ENCODE data around the gene IFFO2.

The IFFO2 gene

DNA sequence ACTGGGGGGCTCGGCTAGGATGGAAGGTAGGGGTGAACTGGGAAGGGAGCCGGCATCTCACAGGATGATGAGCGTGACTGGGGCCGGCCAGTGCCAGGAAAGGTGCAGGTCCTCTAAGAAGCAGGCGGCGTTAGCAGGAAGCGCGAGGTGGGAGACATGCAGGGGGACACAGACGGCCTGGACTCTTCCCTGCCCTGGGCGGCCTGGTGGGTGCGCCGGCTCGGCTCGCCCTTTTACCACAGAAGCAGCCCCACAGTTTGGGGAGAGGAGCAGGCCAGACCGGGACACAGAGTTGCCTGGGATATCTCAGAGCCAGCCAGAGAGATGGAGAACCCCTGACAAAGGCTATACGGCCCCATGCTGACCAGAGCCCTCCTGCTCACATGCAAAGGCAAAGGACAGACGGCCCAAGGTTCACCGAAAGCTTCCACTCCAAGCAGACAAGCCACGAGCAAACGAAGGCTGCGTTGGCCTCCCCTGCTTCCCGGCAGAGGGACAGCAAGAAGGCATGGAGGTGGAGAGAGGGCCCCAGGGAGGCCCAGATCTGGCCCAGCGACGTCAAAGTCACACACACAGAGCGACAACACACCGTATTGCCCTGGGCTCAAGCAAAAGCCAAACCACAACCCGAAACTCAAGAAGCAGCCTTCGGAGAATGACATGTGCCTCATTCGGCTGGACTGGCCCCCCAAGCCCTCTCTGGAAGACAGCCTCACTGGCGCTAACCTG, 39.2 kb downstream of the IFFO2 start:
- DNase-seq (no peak), ATAC-seq (no peak)
- Mint-ChIP-seq H3K27ac (no peak overlapping the region), H3K9me3 (no peaks in the 10 kb centered on the region), H3K4me1 (peaks cover 5% of the 10 kb centered on the region), H3K36me3 (ENCODE audit: low read depth) (peaks cover 8% of the 10 kb centered on the region), H3K4me3 (no peak overlapping the region), H3K27me3 (no peaks in the 10 kb centered on the region)

DNA sequence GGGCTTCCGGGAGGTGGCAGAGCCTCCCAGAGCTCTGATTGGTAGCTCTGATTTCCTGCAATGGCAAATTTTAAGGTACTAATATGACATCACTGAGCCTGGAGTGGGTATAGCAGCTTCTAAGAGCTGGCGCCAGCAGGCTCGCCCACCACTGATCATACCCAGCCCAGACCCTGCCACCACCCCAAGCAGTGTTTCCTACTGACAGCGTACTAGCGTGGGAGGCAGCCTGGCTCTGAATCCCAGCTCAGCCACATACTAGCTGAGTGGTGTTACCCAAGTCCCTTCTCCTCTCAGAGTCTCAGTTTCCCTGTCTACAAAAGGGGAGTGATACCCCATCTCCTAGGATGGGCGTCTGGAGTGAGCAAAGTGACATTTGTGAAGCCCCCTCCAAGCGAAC, 41.1 kb downstream of the IFFO2 start:
- H3K4me1 Mint-ChIP-seq = peaks cover 7% of the 10 kb centered on the region
- H3K27me3 Mint-ChIP-seq = no peaks in the 10 kb centered on the region
- DNase-seq = no peak
- H3K36me3 Mint-ChIP-seq (ENCODE audit: low read depth) = peaks cover 17% of the 10 kb centered on the region
- no peak for ATAC-seq
- H3K4me3 Mint-ChIP-seq = no peak overlapping the region
- H3K27ac Mint-ChIP-seq = no peak overlapping the region
- H3K9me3 Mint-ChIP-seq = no peaks in the 10 kb centered on the region

DNA sequence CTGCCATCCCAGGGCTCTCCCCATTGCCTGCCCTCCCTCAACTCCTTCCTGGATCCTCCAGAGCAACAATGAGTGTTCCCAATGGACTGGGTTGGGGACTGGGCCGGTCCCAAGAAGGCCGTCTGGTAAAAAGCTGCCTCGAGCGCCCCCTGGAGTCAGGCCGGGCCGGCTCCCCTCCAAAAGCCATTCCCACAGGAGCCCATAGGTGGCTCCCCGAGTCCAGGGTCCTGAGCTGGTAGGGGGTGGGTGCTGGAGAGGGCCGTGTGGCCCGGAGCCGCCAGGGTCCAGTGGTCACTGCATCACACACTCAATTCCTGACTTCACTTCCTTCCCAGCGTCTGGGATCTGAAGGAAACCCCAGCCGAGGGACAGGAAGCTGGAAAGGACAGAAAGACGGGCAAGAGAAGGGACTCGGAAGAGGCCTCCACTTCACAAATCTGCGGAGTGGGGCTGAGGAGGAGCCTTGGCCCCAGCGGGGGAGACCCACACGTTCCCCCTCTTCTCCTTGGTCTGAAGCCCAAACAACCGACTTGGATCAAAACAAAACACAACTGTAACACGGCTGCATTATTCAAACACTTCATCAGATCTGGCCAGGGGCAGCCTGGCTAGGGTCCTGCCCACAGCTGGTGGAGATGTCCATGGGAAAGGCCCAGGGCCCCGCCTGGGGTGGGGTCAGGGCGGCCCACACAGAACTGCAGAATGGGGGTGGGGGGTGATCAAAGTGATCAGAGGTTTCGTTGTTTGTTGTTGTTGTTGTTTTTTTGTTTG, 43.2 kb downstream of the IFFO2 start:
- Mint-ChIP-seq H3K36me3 (ENCODE audit: low read depth) (peaks cover 35% of the 10 kb centered on the region), H3K27me3 (no peaks in the 10 kb centered on the region), H3K9me3 (peaks cover 6% of the 10 kb centered on the region), H3K4me3 (no peak overlapping the region), H3K27ac (peak overlapping the region; percentile 52), H3K4me1 (peaks cover 26% of the 10 kb centered on the region)
- DNase-seq (peak; percentile 85), ATAC-seq (peak; percentile 67)

DNA sequence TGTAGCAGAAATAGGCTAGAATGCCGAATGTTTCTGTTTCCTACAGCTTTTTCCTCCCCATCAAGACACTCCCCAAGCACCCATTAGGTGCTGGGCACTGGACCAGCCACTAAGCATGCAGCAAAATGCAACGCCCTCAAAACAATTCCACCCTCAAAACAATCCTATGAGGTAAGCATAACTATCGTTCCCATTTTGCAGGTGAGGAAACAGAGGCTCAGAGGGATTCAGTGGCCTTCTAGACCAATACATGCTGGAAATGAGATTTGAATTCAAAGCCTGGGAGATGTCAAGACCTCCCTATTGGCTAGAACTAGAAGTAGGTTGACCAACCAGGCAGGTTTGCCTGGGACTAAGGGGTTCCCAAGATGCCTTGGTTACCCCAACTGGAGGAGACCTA, 43.9 kb downstream of the IFFO2 start:
- DNase-seq (no peak), ATAC-seq (no peak)
- Mint-ChIP-seq H3K27ac (no peak overlapping the region), H3K27me3 (no peaks in the 10 kb centered on the region), H3K9me3 (peaks cover 6% of the 10 kb centered on the region), H3K36me3 (ENCODE audit: low read depth) (peaks cover 37% of the 10 kb centered on the region), H3K4me1 (peaks cover 31% of the 10 kb centered on the region), H3K4me3 (no peak overlapping the region)

DNA sequence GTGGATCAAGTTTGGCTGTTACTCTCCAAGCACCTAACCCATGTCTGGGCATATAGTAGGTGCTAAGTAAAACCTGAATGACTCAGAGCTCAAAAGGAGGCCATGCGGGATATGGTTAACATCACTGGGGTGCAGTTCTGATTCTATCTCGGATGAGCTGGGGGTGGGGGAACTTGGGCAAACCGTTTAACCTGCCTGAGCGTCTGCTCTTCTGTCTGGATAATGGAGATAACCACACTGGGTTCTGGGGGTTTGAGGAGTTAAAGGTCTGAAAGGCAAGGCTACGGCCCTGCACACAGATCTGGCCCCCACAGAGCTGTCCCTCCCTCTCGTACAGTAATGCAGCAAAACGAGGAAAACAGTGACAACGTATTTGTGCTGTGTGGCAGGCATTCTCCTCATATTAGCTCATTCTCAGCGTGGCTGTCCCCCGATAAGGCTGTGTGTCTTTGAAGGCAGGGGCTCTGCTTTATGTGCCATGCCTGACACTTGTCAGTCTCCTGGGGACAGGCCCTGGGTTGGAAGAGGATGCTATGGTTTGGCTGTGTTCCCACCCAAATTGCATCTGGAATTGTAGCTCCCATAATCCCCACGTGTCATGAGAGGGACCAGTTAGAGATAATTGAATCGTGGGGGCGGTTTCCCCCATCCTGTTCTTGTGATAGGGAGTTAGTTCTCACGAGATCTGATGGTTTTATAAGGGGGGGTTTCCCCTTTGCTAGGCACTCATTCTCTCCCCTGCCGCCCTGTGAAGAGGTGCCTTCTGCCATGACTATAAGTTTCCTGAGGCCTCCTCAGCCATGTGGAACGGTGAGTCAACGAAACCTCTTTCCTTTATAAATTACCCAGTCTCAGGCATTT, 47.3 kb downstream of the IFFO2 start:
- DNase-seq = peak; percentile 42
- Mint-ChIP-seq H3K4me1 (peaks cover 36% of the 10 kb centered on the region), H3K4me3 (no peak overlapping the region), H3K9me3 (peaks cover 6% of the 10 kb centered on the region), H3K36me3 (ENCODE audit: low read depth) (peaks cover 37% of the 10 kb centered on the region), H3K27me3 (no peaks in the 10 kb centered on the region), H3K27ac (peak overlapping the region; percentile 78)
- ATAC-seq = peak; percentile 38

DNA sequence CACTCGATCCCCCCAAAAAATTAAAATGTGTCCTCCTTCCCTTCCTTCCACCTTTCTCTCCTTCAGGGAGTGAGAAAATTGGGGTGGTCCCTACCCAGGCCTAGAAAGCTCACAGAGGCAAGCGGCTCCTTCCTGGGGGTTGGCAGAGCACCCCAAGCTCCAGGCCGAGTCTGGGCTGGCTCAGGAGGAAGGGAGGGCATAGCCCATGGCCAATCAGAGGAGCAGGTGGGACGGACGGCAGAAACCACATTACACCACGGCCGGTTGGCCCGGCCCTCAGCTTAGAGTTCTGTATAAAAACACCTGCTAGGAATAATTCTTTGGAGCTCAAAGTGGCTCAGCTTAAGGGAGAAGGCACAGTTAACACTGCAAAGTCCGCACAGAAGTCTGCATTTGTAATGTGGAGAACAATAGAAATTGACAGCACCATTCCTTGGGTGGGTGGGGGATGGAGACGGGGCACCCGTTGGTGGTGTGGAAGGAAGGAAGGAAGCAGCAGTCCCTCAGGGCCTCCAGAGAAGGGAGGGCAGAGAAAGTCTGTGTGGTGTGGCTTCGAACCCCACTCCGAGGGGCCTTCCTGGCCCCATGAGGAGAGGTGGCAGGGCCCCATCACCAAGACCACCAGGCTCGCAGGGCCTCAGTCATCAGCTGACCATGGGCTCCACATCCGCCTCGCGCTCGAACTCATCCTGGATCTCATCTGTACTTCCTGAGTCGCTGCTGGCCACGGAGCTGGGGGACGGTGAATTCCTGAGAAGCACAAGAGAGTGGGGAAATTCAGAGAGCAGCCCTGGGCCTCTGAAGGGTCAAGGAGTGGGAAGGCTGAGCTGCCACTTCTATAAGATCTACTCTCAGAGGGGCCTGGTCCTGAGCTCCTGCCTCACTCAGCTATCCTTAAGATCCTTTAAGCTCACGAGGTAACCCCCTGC, 48.3 kb downstream of the IFFO2 start:
- Mint-ChIP-seq H3K4me3 (no peak overlapping the region), H3K9me3 (peaks cover 6% of the 10 kb centered on the region), H3K36me3 (ENCODE audit: low read depth) (peaks cover 33% of the 10 kb centered on the region), H3K27ac (peak overlapping the region; percentile 78), H3K4me1 (peaks cover 43% of the 10 kb centered on the region), H3K27me3 (no peaks in the 10 kb centered on the region)
- no peak for DNase-seq
- no peak for ATAC-seq

DNA sequence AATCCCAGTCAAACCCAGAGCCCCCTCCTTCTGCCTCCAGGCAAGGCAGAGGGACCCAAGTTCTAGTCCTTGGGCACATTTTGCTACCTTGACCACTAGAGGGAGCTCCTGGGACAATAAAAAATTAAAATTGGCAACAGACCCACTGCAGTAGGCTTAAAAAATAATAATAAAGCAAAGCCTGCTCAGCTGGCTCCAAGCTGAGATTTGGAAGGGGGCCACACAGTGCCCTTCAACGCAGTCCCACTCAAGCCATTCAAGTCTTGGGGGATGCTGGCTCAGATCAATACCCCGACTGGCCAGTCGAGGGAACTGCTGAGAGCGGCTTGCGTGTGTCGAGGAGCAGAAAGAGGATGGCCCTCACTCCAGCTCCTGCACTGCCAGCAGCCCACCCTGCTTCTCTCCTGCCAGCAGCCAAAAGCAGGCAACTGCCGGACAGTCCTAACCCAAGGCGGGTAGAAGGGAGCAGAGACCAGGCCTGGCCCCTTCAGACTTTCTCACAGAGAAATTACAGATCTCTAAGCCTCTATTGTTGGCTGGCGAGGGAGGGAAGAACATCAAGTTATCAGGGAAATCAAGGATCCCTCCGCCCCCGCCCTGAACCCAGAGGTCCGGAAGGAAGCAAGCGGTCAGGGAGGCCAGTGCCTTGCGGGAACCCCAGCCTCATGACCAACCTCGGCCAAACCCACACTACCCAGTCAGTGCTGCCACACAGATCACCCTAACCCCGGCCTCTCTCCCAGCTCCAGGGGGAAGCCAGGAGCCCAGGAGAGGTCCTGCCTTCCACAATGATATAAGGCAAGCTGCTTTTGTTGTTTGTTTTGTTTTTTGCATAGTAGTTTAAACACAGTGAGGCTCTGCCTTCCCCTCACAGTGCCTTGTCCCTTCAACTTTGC, 49.2 kb downstream of the IFFO2 start:
- DNase-seq (peak; percentile 52), ATAC-seq (no peak)
- Mint-ChIP-seq H3K4me3 (no peak overlapping the region), H3K27ac (peak overlapping the region; percentile 78), H3K36me3 (ENCODE audit: low read depth) (peaks cover 33% of the 10 kb centered on the region), H3K9me3 (peaks cover 6% of the 10 kb centered on the region), H3K27me3 (no peaks in the 10 kb centered on the region), H3K4me1 (peaks cover 42% of the 10 kb centered on the region)

DNA sequence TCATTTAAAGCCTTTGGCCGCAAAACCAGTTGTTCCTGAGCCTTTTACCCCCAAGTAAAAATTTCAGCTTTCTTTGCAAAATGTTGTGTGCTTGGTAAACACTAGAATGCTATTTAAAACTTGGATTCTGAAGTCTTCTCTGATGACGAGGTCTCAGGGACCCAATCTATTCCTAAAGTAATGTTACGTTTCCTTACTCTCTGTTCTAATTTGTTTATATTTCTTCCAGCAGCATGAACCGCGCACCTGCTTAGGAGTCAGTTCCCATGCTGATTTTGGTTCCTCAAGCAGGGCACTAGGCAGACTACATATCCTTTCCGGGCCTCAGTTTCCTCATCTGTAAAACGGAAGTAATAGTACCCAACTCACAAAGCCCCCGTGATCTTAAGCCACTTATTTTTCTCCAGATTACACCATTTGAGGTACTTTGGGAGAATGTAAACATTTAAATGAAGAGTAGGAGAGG, 53.2 kb downstream of the IFFO2 start:
- Mint-ChIP-seq H3K9me3 (no peaks in the 10 kb centered on the region), H3K27ac (peak overlapping the region; percentile 61), H3K27me3 (no peaks in the 10 kb centered on the region), H3K4me1 (peaks cover 40% of the 10 kb centered on the region), H3K36me3 (ENCODE audit: low read depth) (peaks cover 4% of the 10 kb centered on the region), H3K4me3 (peak overlapping the region; percentile 93)
- ATAC-seq = no peak
- DNase-seq = no peak

DNA sequence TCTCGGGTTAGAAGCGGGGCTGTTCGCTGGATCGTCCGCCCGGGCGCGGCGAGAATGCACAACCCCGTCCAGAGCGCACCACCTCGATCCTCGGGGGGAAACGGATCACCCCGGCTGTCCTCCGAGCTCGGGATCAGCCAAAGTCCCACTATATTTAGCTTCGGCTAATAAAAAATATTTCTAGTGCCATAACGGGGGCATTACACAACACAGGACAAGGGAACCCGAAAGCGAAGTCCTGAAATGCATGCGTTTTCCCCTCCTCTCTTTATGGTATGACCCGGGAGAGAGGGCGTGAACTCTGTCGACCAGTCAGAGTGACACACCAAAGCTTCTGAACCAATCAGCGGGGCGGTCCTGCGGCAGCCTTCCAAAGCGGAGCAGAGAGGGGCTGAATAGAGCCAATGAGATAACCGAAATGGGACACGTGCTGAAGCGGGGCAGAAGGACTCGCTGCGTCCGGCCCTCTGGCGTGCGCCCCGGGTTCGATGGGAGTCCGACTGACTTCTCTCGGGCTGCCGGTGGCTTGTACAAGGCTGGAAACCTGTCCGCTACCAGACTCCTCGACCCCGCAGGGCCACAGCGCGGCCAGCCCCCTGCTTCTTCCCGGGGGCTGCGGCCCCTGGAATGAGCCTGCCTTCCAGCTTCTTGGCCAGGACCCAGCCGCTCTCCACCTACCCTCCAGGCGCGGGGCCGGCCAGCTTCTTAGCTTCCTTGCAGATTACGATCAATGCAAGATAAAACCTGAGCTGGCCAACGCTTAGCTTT, 53.8 kb downstream of the IFFO2 start, which contains the start of gene ALDH4A1:
Gene ALDH4A1 (minus strand): TSS at position 33 of the 768 bp plus-strand sequence. CDS start 32 bp downstream, at position 1.
- H3K27me3 Mint-ChIP-seq = no peaks in the 10 kb centered on the region
- ATAC-seq = peak; percentile 99
- peaks cover 34% of the 10 kb centered on the region for H3K4me1 Mint-ChIP-seq
- H3K9me3 Mint-ChIP-seq = no peaks in the 10 kb centered on the region
- peak within 1 kb of the TSS; percentile 96 for H3K27ac Mint-ChIP-seq
- H3K4me3 Mint-ChIP-seq = peak within 1 kb of the TSS; percentile 93
- H3K36me3 Mint-ChIP-seq (ENCODE audit: low read depth) = peaks cover 2% of the 10 kb centered on the region
- peak; percentile 90 for DNase-seq

DNA sequence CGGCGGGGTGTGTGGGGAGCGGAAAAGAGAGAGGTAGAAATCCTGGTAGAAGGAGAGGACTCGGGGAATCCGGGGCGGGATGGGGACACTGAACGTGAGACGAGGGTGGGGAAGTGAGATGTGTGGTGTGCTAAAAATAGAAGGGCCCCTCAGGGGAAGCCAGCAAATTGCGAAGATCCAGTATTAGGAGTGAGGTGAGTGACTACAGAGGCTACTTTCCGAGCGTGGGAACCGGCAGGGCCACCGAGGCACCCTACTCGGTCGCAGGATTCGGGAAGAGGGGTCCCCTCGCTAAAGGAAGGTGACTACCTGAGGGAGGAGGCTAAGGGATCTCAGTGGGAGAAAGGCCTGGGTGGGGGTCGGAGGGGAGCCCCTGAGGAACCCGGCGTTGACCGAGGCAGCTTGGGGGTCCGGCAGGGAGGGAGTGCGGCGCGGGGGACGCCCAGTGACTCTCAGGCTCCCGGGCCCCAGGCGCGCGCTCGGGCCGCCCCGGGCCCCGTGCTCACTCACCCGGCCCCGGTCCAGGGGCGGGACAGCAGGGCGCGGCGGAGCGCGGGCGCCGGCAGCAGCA, 54.4 kb downstream of the IFFO2 start:
- H3K36me3 Mint-ChIP-seq (ENCODE audit: low read depth) = no peaks in the 10 kb centered on the region

DNA sequence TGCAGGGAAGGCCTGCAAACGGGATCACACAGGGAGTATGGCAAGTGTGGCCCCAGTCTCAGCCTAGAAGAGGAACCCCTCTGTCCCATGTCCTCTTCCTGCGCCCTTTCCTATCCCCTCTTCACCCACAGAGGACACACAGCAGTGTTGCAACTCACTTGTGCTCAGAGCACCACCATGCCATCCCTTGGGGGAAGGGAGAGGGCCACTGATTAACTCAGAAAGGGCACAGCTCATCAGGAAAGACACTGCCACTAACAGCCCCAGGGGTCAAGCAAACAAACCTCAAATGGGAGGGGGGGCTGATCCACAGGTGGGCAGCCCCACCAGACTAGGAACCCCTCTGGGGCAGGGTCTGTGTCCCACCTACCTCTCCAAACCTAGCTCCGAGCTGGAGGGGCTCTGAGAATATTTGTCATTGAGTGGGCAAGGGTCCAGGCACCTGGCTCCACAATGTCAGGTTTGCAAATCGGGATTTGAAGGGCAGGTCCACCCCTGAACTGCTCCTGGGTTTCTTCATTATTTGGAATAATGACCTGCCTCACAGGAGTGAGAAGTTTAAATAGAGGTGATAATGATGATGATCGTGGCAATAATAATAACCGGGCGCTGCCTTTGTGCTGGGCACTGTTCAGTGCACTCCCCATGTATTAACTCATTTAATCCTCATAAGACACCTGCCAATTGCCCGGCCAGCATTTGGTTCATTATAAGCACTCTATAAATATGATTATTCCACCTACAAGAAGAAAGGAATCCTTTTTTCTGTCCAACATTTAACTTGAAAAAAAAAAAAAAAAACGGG, 55.1 kb downstream of the IFFO2 start:
- Mint-ChIP-seq H3K36me3 (ENCODE audit: low read depth) (no peaks in the 10 kb centered on the region), H3K9me3 (no peaks in the 10 kb centered on the region), H3K4me1 (peaks cover 28% of the 10 kb centered on the region), H3K27ac (peak overlapping the region; percentile 82), H3K27me3 (no peaks in the 10 kb centered on the region), H3K4me3 (peak overlapping the region; percentile 93)
- DNase-seq = no peak
- no peak for ATAC-seq

More for the DNA sequence above, 54.4 kb downstream of the IFFO2 start:
- Mint-ChIP-seq H3K4me3 (peak overlapping the region; percentile 93), H3K9me3 (no peaks in the 10 kb centered on the region), H3K4me1 (peaks cover 31% of the 10 kb centered on the region), H3K27me3 (no peaks in the 10 kb centered on the region), H3K27ac (peak overlapping the region; percentile 96)
- ATAC-seq (no peak), DNase-seq (no peak)

Measured in activated naive CD8-positive, alpha-beta T cell treated with anti-CD3 and anti-CD28 coated beads, Interleukin-2, amount 50 U/mL, for 24 hours (primary cell).